H1 (cell line): ENCODE results near the gene HOXB5. TPM values are rescaled to one million over a fixed set of nuclear protein-coding genes. Genes with fewer than 3 reads are reported as not detected.

Experiments
- CTCF ChIA-PET: fragments of 300-600 bp; sonication (Branson Sonifier 250); formaldehyde crosslinking; loops from one replicate; lab custom pipeline; 2021; ENCODE audit not compliant: partially characterized antibody; lab: Charles Lee
- POLR2A ChIA-PET: fragments of 300-600 bp; sonication (Branson Sonifier 250); formaldehyde crosslinking; loops from one replicate; lab custom pipeline; 2021; ENCODE audit warnings: inconsistent platforms; ENCODE audit not compliant: partially characterized antibody; lab: Charles Lee
- DNase-seq, 2 experiments: peaks; one replicate each; pipeline versions ENCODE4 v3.0.0 to v3.0.0-alpha.2; 2010 to 2022; ENCODE audit warnings: low spot score in 2 of 2, low read depth in 1 of 2, mixed read lengths in 1 of 2
- FAIRE-seq: peaks from 2 replicates; lab custom pipeline; 2011; peaks lifted over from hg19 to GRCh38; lab: Jason Lieb, UNC
- H2AFZ ChIP-seq: 2 replicates; pipeline ENCODE4 v1.8.1; 2012; ENCODE audit warnings: low read length, inconsistent platforms
- H2AK5ac ChIP-seq: 2 replicates; pipeline ENCODE4 v1.6.1; 2013; ENCODE audit warnings: low read depth, low read length
- H2BK120ac ChIP-seq: replicated peaks from 2 replicates; pipeline ENCODE3; 2013; ENCODE audit warnings: low read depth, low read length, inconsistent platforms
- H2BK12ac ChIP-seq: 2 replicates; pipeline ENCODE4 v1.6.1; 2013; ENCODE audit warnings: low read depth, low read length
- H2BK15ac ChIP-seq: 2 replicates; pipeline ENCODE4 v1.6.1; 2013; ENCODE audit warnings: low read length
- H2BK20ac ChIP-seq: 2 replicates; pipeline ENCODE4 v1.6.1; 2013; ENCODE audit warnings: low read length
- H2BK5ac ChIP-seq: 2 replicates; pipeline ENCODE4 v1.6.1; 2013; ENCODE audit warnings: low read depth, low read length
- H3K14ac ChIP-seq: 2 replicates; pipeline ENCODE4 v1.6.1; 2013; ENCODE audit warnings: inconsistent platforms; ENCODE audit not compliant: insufficient read length
- H3K18ac ChIP-seq: 2 replicates; pipeline ENCODE4 v1.6.1; 2013; ENCODE audit warnings: low read length; ENCODE audit errors: extremely low read depth
- H3K23ac ChIP-seq: 2 replicates; pipeline ENCODE4 v1.6.1; 2013; ENCODE audit warnings: inconsistent platforms; ENCODE audit not compliant: insufficient read length
- H3K23me2 ChIP-seq: 2 replicates; pipeline ENCODE4 v1.6.1; 2013; ENCODE audit warnings: low read depth, low read length
- H3K27ac ChIP-seq: 2 replicates; pipeline ENCODE4 v1.6.1; 2011; ENCODE audit warnings: low read depth, low read length, inconsistent platforms
- H3K27me3 ChIP-seq, 4 experiments: replicated peaks in 1 of 4; 1 replicate in 1 of 4; 2 replicates in 3 of 4; pipeline versions ENCODE4 v1.6.1 to v1.8.1; 2011 to 2013; ENCODE audit warnings: low read length in 3 of 4, mild to moderate bottlenecking in 3 of 4, inconsistent platforms in 2 of 4, mixed read lengths in 2 of 4, moderate library complexity in 1 of 4; ENCODE audit not compliant: control insufficient read depth in 3 of 4, insufficient read depth in 3 of 4; ENCODE audit errors: extremely low read depth in 1 of 4
- H3K36me3 ChIP-seq, 4 experiments: 2 replicates each; pipeline versions ENCODE4 v1.6.1 to v1.8.1; 2011 to 2013; ENCODE audit warnings: mild to moderate bottlenecking in 4 of 4, low read length in 3 of 4, moderate library complexity in 2 of 4, control low read depth in 1 of 4, inconsistent platforms in 1 of 4; ENCODE audit not compliant: insufficient read depth in 4 of 4, control insufficient read depth in 2 of 4
- H3K4ac ChIP-seq: replicated peaks from 2 replicates; pipeline ENCODE3; 2013; ENCODE audit warnings: low read length, low read depth, mixed read lengths, inconsistent platforms; ENCODE audit not compliant: insufficient read length
- H3K4me1 ChIP-seq, 4 experiments: replicated peaks in 1 of 4; 1 replicate in 1 of 4; 2 replicates in 3 of 4; pipeline versions ENCODE4 v1.6.1 to v1.8.1; 2011 to 2013; ENCODE audit warnings: low read length in 3 of 4, inconsistent platforms in 2 of 4, mixed read lengths in 1 of 4; ENCODE audit not compliant: insufficient read depth in 4 of 4, control insufficient read depth in 3 of 4
- H3K4me2 ChIP-seq, 2 experiments: 2 replicates each; pipeline versions ENCODE4 v1.6.1 to v1.8.1; 2011 to 2013; ENCODE audit warnings: low read depth in 2 of 2, low read length in 2 of 2, control low read depth in 1 of 2, inconsistent platforms in 1 of 2, mild to moderate bottlenecking in 1 of 2; ENCODE audit not compliant: insufficient read depth in 1 of 2
- H3K4me3 ChIP-seq, 4 experiments: fragments of 200-600, 300-600 bp in 1 of 4; sonication (generic), shearing (Covaris generic), sonication (Bioruptor Twin) in 1 of 4; 2 replicates each; pipeline versions ENCODE4 v1.5.1 to v1.8.1; 2011 to 2016; ENCODE audit warnings: low read length in 4 of 4, low read depth in 3 of 4, control low read depth in 2 of 4, inconsistent platforms in 2 of 4, mild to moderate bottlenecking in 2 of 4, mixed read lengths in 1 of 4, moderate library complexity in 1 of 4; ENCODE audit not compliant: insufficient read depth in 2 of 4; ENCODE audit errors: extremely low read depth in 1 of 4
- H3K56ac ChIP-seq: replicated peaks from 2 replicates; pipeline ENCODE3; 2013; ENCODE audit warnings: low read depth, mild to moderate bottlenecking, mixed read lengths, low read length, inconsistent platforms; ENCODE audit not compliant: insufficient read length
- H3K79me1 ChIP-seq: 2 replicates; pipeline ENCODE4 v1.6.1; 2013; ENCODE audit warnings: low read depth, low read length, control low read depth
- H3K79me2 ChIP-seq, 2 experiments: 2 replicates each; pipeline versions ENCODE4 v1.6.1 to v1.8.1; 2012 to 2013; ENCODE audit warnings: low read length in 2 of 2, mild to moderate bottlenecking in 2 of 2, inconsistent platforms in 1 of 2; ENCODE audit not compliant: insufficient read depth in 2 of 2, control insufficient read depth in 1 of 2
- H3K9ac ChIP-seq, 4 experiments: replicated peaks in 1 of 4; 1 replicate in 1 of 4; 2 replicates in 3 of 4; pipeline versions ENCODE4 v1.6.1 to v1.8.1; 2011 to 2013; ENCODE audit warnings: low read depth in 3 of 4, low read length in 3 of 4, control low read depth in 2 of 4, mild to moderate bottlenecking in 2 of 4, moderate library complexity in 2 of 4, inconsistent platforms in 1 of 4; ENCODE audit errors: extremely low read depth in 1 of 4
- H3K9me3 ChIP-seq, 2 experiments: 2 replicates each; pipeline versions ENCODE4 v1.6.1 to v1.8.1; 2012 to 2013; ENCODE audit warnings: mild to moderate bottlenecking in 2 of 2, moderate library complexity in 2 of 2, control low read depth in 1 of 2, inconsistent platforms in 1 of 2, low read depth in 1 of 2, low read length in 1 of 2, mixed read lengths in 1 of 2; ENCODE audit not compliant: insufficient read depth in 2 of 2
- H4K20me1 ChIP-seq, 2 experiments: replicated peaks in 1 of 2; 2 replicates each; pipeline versions ENCODE3 to v1.8.1; 2011 to 2013; ENCODE audit warnings: inconsistent platforms in 2 of 2, low read length in 2 of 2, mild to moderate bottlenecking in 1 of 2; ENCODE audit not compliant: insufficient read depth in 2 of 2, control insufficient read depth in 1 of 2
- H4K5ac ChIP-seq: 2 replicates; pipeline ENCODE4 v1.6.1; 2013; ENCODE audit warnings: low read length, low read depth, mixed read lengths, inconsistent platforms; ENCODE audit not compliant: insufficient read length
- H4K8ac ChIP-seq: 2 replicates; pipeline ENCODE4 v1.8.0; 2013; ENCODE audit warnings: mild to moderate bottlenecking, moderate library complexity, low read length, inconsistent platforms; ENCODE audit not compliant: insufficient read depth; ENCODE audit errors: extremely low read depth
- H4K91ac ChIP-seq: replicated peaks from 2 replicates; pipeline ENCODE3; 2013; ENCODE audit warnings: low read length, mixed read lengths, inconsistent platforms; ENCODE audit not compliant: insufficient read length
- CBX5 ChIP-seq: fragments of 300-800, 300-1000 bp; sonication (generic); IDR thresholded peaks from 2 replicates; pipeline ENCODE4 v1.7.1; 2016; ENCODE audit warnings: antibody characterized with exemption, low read length, low read depth
- CBX8 ChIP-seq: fragments of 300-800, 300-1000 bp; sonication (generic); IDR thresholded peaks from 2 replicates; pipeline ENCODE4 v1.7.1; 2016; ENCODE audit warnings: low read depth, low read length, borderline replicate concordance
- RNF2 ChIP-seq: fragments of 200-900, 300-1000 bp; sonication (generic); IDR thresholded peaks from 2 replicates; pipeline ENCODE4 v1.7.1; 2016; ENCODE audit warnings: borderline replicate concordance, low read depth, mild to moderate bottlenecking, antibody characterized with exemption, low read length; ENCODE audit not compliant: poor library complexity, severe bottlenecking; ENCODE audit errors: missing control alignments
- WGBS, 2 experiments: shearing (Covaris generic) in 1 of 2; methylation state at CpG; one replicate each; pipeline versions ENCODE4 v1.1.6 to v1.1.7; 2013 to 2015; ENCODE audit warnings: low lambda C conversion rate in 2 of 2, mixed read lengths in 2 of 2, inconsistent platforms in 1 of 2, low coverage in 1 of 2, missing lambda C conversion rate in 1 of 2; ENCODE audit not compliant: insufficient replicate concordance in 2 of 2, insufficient coverage in 1 of 2, insufficient read length in 1 of 2; ENCODE audit errors: extremely low coverage in 1 of 2, missing lambda C conversion rate in 1 of 2; 5-methylcytosine and 5-hydroxymethylcytosine counted together
- polyA plus RNA-seq, 7 experiments: library from polyadenylated mRNA; depleted of rRNA in 3 of 7; stranded (reverse) in 5 of 7; unstranded in 2 of 7; fragments of >200 nt in 5 of 7; fragments of 200-250 nt in 2 of 7; gene quantifications; 1 replicate in 5 of 7; 2 replicates in 1 of 7; 4 replicates in 1 of 7; pipeline versions ENCODE4 v1.2.1 to v1.2.3, GENCODE V29; 2011 to 2013; ENCODE audit warnings: missing spikeins in 2 of 7, mixed read lengths in 2 of 7
- total RNA-seq: library from RNA; stranded (reverse); fragmentation: NEBNext Ultra II Directional; extraction: Animal tissue kit (Norgen Biotek cat#: 25700); gene quantifications from 2 replicates; pipeline ENCODE4 v1.2.1, GENCODE V29; 2021

HOXB5 gene
- total and polyA plus RNA-seq, 2 of the 8 experiments (the other 6 are each of a cell fraction or from before 2014, with no cell fraction given): not detected

GRCh38 chr17:48582750-48583069 lies 10.9 kb downstream of the HOXB5 start:
- no peak overlapping the region for H2BK15ac ChIP-seq
- peaks cover 0 to 15% (median 0%) of the 10 kb centered on the region in 4 experiments; a peak in 1 of 8 replicates for H3K36me3 ChIP-seq
- H3K14ac ChIP-seq: no peak overlapping the region
- H3K4ac ChIP-seq: no peak overlapping the region
- no peak overlapping the region for H3K56ac ChIP-seq
- FAIRE-seq (no peak), DNase-seq (no peak)
- no peak overlapping the region for H2BK120ac ChIP-seq
- H4K8ac ChIP-seq: no peak overlapping the region
- no peaks in the 10 kb centered on the region for H3K9me3 ChIP-seq
- H2AK5ac ChIP-seq: no peak overlapping the region
- no peak overlapping the region for H2BK20ac ChIP-seq
- WGBS, 2 experiments: 33% methylated on average over 7 of the region's 7 CpGs; no CpG with 5 or more reads in 1 of the 2 experiments
- no peak overlapping the region for H3K23ac ChIP-seq
- H4K20me1 ChIP-seq: peaks cover 27 to 43% of the 10 kb centered on the region in 2 experiments
- H3K23me2 ChIP-seq: no peaks in the 10 kb centered on the region
- H3K27me3 ChIP-seq: peaks cover 99 to 100% (median 99%) of the 10 kb centered on the region in 4 experiments
- H2BK12ac ChIP-seq: no peak overlapping the region
- peaks cover 0 to 6% (median 4%) of the 10 kb centered on the region in 4 experiments; a peak in 4 of 7 replicates for H3K4me1 ChIP-seq
- H3K4me2 ChIP-seq: no peak overlapping the region
- no peak overlapping the region for H4K91ac ChIP-seq
- H2BK5ac ChIP-seq: no peak overlapping the region
- H3K79me1 ChIP-seq: no peaks in the 10 kb centered on the region
- H4K5ac ChIP-seq: no peak overlapping the region
- H3K9ac ChIP-seq: no peak overlapping the region
- ChIA-PET CTCF (interaction anchor here (0.8 to 2.6 kb wide), 8 partner anchors 18 to 111 kb away, joined by 3 to 9 read pairs (median 6); no protein-coding TSS in a partner anchor), POLR2A (no interaction called here)
- H2AFZ ChIP-seq: no peak overlapping the region
- no peak overlapping the region for H3K27ac ChIP-seq
- no peak overlapping the region for H3K4me3 ChIP-seq
- no peak overlapping the region for H3K18ac ChIP-seq
- H3K79me2 ChIP-seq: no peaks in the 10 kb centered on the region
- TF ChIP-seq CBX5 (no peak), CBX8 (peak; percentile 94), RNF2 (peak; percentile 20)
